Ascending aorta (tissue), 2 donors: Measurements from ENCODE around the gene DGKI. TPM values are rescaled to one million over a fixed set of nuclear protein-coding genes. Genes with fewer than 3 reads are reported as not detected.
"Not testable (repeated sequence)": the region's sequence is repeated elsewhere in the genome, so short reads cannot be mapped to it uniquely, and the experiment has no call there.

ENCODE experiments used
- DNase-seq, 2 donors: peaks; one replicate each; pipeline ENCODE4 v3.0.0-alpha.2; 2019; ENCODE audit warnings: low spot score in 2 of 2
- H3K27ac ChIP-seq, 2 donors: fragments of 200-600 bp; sonication (generic); one replicate each; pipeline ENCODE4 v1.5.1; 2016 to 2017; ENCODE audit warnings: mild to moderate bottlenecking in 1 of 2
- H3K27me3 ChIP-seq: fragments of 200-600 bp; sonication (generic); one replicate; pipeline ENCODE4 v1.5.1; 2017
- H3K36me3 ChIP-seq, 2 donors: fragments of 200-600 bp; sonication (generic); one replicate each; pipeline ENCODE4 v1.5.1; 2016
- H3K4me1 ChIP-seq, 2 donors: fragments of 200-600 bp; sonication (generic); one replicate each; pipeline ENCODE4 v1.5.1; 2016 to 2017; ENCODE audit warnings: mild to moderate bottlenecking in 1 of 2
- H3K4me3 ChIP-seq, 2 donors: fragments of 200-600 bp; sonication (generic); one replicate each; pipeline ENCODE4 v1.5.1; 2016 to 2017; ENCODE audit warnings: mild to moderate bottlenecking in 1 of 2
- H3K9me3 ChIP-seq, 2 donors: fragments of 200-600 bp; sonication (generic); one replicate each; pipeline ENCODE4 v1.5.1; 2016
- CTCF ChIP-seq, 3 experiments: fragments of 200-600 bp in 2 of 3; fragments of 450-650 bp in 1 of 3; sonication (generic) in 2 of 3; IDR thresholded peaks; one replicate each; pipeline ENCODE4 v1.5.1; 2016 to 2019; ENCODE audit warnings: antibody characterized with exemption in 3 of 3, mild to moderate bottlenecking in 1 of 3, moderate library complexity in 1 of 3
- intact Hi-C: fragments of 100-400 bp; cut with DNase I; formaldehyde crosslinking; loops from one replicate; pipeline ENCODE4 v1.15.1; 2023
- total RNA-seq: library from RNA; depleted of rRNA; stranded (reverse); fragments of >200 nt; gene quantifications from one replicate; pipeline ENCODE4 v1.1.0, GENCODE V29; 2016

Gene DGKI
- total RNA-seq, 1 donor from 2014 or later, result 13.4 TPM

GRCh38 chr7:137716061-137716460 is 130.7 kb downstream of the DGKI start:
- intact Hi-C loops, result no loop called here
- Histone ChIP-seq H3K36me3 (no peaks in the 10 kb centered on the region), H3K4me3 (no peak overlapping the region), H3K27me3 (no peaks in the 10 kb centered on the region), H3K27ac (no peak overlapping the region), H3K4me1 (peaks cover 0 to 12% of the 10 kb centered on the region in 2 donors), H3K9me3 (no peaks in the 10 kb centered on the region)
- DNase-seq, result no peak
- no peak for TF ChIP-seq CTCF (IDR thresholded peaks at IDR 0.05)

- no peak for TF ChIP-seq CTCF (IDR thresholded peaks at IDR 0.05)
- no peak overlapping the region for H3K27ac ChIP-seq
- no peaks in the 10 kb centered on the region for H3K27me3 ChIP-seq
- DNase-seq, result no peak
- H3K36me3 ChIP-seq, result no peaks in the 10 kb centered on the region
- intact Hi-C loops, result no loop called here
- H3K4me1 ChIP-seq, result peaks cover 0 to 12% of the 10 kb centered on the region in 2 donors
- no peak overlapping the region for H3K4me3 ChIP-seq
- no peaks in the 10 kb centered on the region for H3K9me3 ChIP-seq
Observed at GRCh38 chr7:137715533-137715932, 131.2 kb downstream of the DGKI start.

- no peaks in the 10 kb centered on the region for H3K9me3 ChIP-seq
- intact Hi-C loops, result no loop called here
- no peak for DNase-seq
- H3K27me3 ChIP-seq, result no peaks in the 10 kb centered on the region
- TF ChIP-seq CTCF (IDR thresholded peaks at IDR 0.05), result no peak
- H3K27ac ChIP-seq, result no peak overlapping the region
- H3K36me3 ChIP-seq, result no peaks in the 10 kb centered on the region
- no peak overlapping the region for H3K4me3 ChIP-seq
- peaks cover 0 to 12% of the 10 kb centered on the region in 2 donors for H3K4me1 ChIP-seq
Observed at GRCh38 chr7:137715121-137715520, 131.7 kb downstream of the DGKI start.

- intact Hi-C loops, H3K4me3 ChIP-seq: not testable (repeated sequence)
Observed at GRCh38 chr7:137706330-137706729, 140.4 kb downstream of the DGKI start.

GRCh38 chr7:137704723-137705122 is 142.1 kb downstream of the DGKI start:
- Histone ChIP-seq H3K4me3 (no peak overlapping the region), H3K27me3 (no peaks in the 10 kb centered on the region), H3K36me3 (no peaks in the 10 kb centered on the region), H3K27ac (no peak overlapping the region), H3K4me1 (no peaks in the 10 kb centered on the region), H3K9me3 (peaks cover 7 to 28% of the 10 kb centered on the region in 2 donors)
- no peak for DNase-seq
- TF ChIP-seq CTCF (IDR thresholded peaks at IDR 0.05), result no peak
- intact Hi-C loops, result no loop called here

More at GRCh38 chr7:137706330-137706729, 140.4 kb downstream of the DGKI start:
- not testable (repeated sequence) for DNase-seq, H3K4me1 ChIP-seq, H3K27me3 ChIP-seq, H3K27ac ChIP-seq, H3K36me3 ChIP-seq
- peaks cover 7 to 28% of the 10 kb centered on the region in 2 donors for H3K9me3 ChIP-seq

- Histone ChIP-seq H3K9me3 (peaks cover 7 to 28% of the 10 kb centered on the region in 2 donors), H3K27me3 (no peaks in the 10 kb centered on the region), H3K4me3 (no peak overlapping the region), H3K27ac (no peak overlapping the region), H3K4me1 (no peaks in the 10 kb centered on the region), H3K36me3 (no peaks in the 10 kb centered on the region)
- intact Hi-C loops, result no loop called here
- TF ChIP-seq CTCF (IDR thresholded peaks at IDR 0.05), result no peak
- no peak for DNase-seq
Observed at GRCh38 chr7:137703291-137704010, 143.3 kb downstream of the DGKI start.
